HEK293T (cell line): ENCODE data around the gene CFAP251.

Experiments used
- CTCF ChIA-PET: fragments of 350-600 bp; formaldehyde crosslinking; extraction: SDS; loops from one replicate; lab custom pipeline; 2021; ENCODE audit warnings: antibody characterized with exemption, inconsistent platforms; lab: Yijun Ruan, JAX
- POLR2A ChIA-PET: fragments of 350-600 bp; formaldehyde crosslinking; extraction: SDS; loops from one replicate; lab custom pipeline; 2020; ENCODE audit warnings: antibody characterized with exemption, inconsistent platforms; lab: Yijun Ruan, JAX
- DNase-seq: peaks from one replicate; pipeline ENCODE4 v3.0.0; 2012; ENCODE audit warnings: mixed read lengths; ENCODE audit errors: extremely low spot score
- ARNT ChIP-seq: fragments of 450-650 bp; IDR thresholded peaks from 2 replicates; pipeline ENCODE4 v1.6.1; 2017; ENCODE audit warnings: mild to moderate bottlenecking
- BHLHE40 ChIP-seq: fragments of 450-650 bp; IDR thresholded peaks from 2 replicates; pipeline ENCODE4 v1.6.1; 2016; ENCODE audit warnings: mild to moderate bottlenecking, moderate library complexity, borderline replicate concordance
- CTBP1 ChIP-seq: fragments of 450-650 bp; IDR thresholded peaks from 2 replicates; pipeline ENCODE4 v1.6.1; 2016; ENCODE audit warnings: borderline replicate concordance
- ELF4 ChIP-seq: fragments of 450-650 bp; IDR thresholded peaks from 2 replicates; pipeline ENCODE4 v1.6.1; 2017; ENCODE audit warnings: antibody characterized with exemption
- FOXA1 ChIP-seq: fragments of 450-650 bp; IDR thresholded peaks from 2 replicates; pipeline ENCODE4 v1.6.1; 2016; ENCODE audit warnings: mild to moderate bottlenecking
- FOXK2 ChIP-seq: fragments of 450-650 bp; IDR thresholded peaks from 2 replicates; pipeline ENCODE4 v1.6.1; 2016; ENCODE audit warnings: mild to moderate bottlenecking
- FOXM1 ChIP-seq: fragments of 450-650 bp; IDR thresholded peaks from 2 replicates; pipeline ENCODE4 v1.6.1; 2017; ENCODE audit warnings: mild to moderate bottlenecking, borderline replicate concordance
- HDGF ChIP-seq: fragments of 450-650 bp; IDR thresholded peaks from 2 replicates; pipeline ENCODE4 v1.6.1; 2017; ENCODE audit warnings: antibody characterized with exemption, borderline replicate concordance
- L3MBTL2 ChIP-seq: fragments of 450-650 bp; conservative IDR thresholded peaks from 2 replicates; pipeline ENCODE4 v1.6.1; 2016; ENCODE audit warnings: mild to moderate bottlenecking
- LEF1 ChIP-seq: fragments of 450-650 bp; IDR thresholded peaks from 2 replicates; pipeline ENCODE4 v1.6.1; 2017; ENCODE audit warnings: mild to moderate bottlenecking, borderline replicate concordance
- NFRKB ChIP-seq: fragments of 450-650 bp; IDR thresholded peaks from 2 replicates; pipeline ENCODE4 v1.6.1; 2016; ENCODE audit warnings: mild to moderate bottlenecking, moderate library complexity
- SP1 ChIP-seq: fragments of 450-650 bp; IDR thresholded peaks from 2 replicates; pipeline ENCODE4 v1.6.1; 2017
- SUZ12 ChIP-seq: fragments of 450-650 bp; IDR thresholded peaks from 2 replicates; pipeline ENCODE4 v1.6.1; 2016; ENCODE audit warnings: mild to moderate bottlenecking
- TARDBP ChIP-seq: fragments of 450-650 bp; IDR thresholded peaks from 2 replicates; pipeline ENCODE4 v1.6.1; 2016
- ZNF384 ChIP-seq: fragments of 450-650 bp; IDR thresholded peaks from 2 replicates; pipeline ENCODE4 v1.6.1; 2016
- TF ChIP-seq, protein P1 (sequence below): fragments of 450-650 bp; IDR thresholded peaks from 2 replicates; pipeline ENCODE4 v1.6.1; 2016

Gene CFAP251

DNA sequence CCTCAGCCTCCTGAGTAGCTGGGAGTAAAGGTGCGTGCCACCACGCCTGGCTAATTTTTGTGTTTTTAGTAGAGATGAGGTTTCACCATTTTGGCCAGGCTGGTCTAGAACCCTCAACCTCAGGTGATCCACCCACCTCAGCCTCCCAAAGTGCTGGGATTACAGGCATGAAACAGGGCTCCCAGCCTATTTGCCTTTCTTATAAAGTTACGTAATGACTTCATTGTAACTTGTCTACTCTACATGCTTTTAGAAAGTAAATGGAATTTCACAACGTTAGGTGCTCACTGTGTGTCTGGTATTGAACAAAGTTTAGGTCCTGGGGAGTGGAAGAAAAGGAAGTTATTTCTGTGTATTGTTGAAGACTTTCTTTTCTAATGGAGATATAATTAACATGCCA lies 12.5 kb downstream of the CFAP251 start:
- TF ChIP-seq TARDBP: no peak
- no peak for TF ChIP-seq ZNF384
- no peak for TF ChIP-seq BHLHE40
- TF ChIP-seq ELF4: no peak
- no peak for TF ChIP-seq ARNT
- no peak for TF ChIP-seq SP1
- TF ChIP-seq SUZ12: no peak
- POLR2A ChIA-PET: no interaction called here
- CTCF ChIA-PET: no interaction called here
- DNase-seq: no peak

DNA sequence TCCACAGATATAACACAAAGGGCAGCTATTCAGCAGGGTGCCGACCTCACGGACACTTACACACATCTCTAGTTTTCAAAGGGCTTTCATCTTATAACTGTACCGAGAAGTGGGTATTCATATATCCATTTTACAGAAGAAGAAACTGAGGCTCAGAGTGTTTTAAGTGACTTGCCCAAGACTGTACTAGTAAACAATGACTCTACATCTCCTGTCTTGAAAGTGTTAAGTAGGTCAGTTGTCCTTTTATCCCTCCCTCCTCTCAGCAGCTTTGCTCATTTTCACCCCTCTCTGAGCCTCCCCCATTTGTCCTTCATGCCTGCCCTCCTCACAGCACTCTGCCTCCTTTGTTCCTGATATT lies 13.8 kb downstream of the CFAP251 start:
- POLR2A ChIA-PET: no interaction called here
- TF ChIP-seq FOXA1: no peak
- TF ChIP-seq TARDBP: no peak
- no peak for TF ChIP-seq SUZ12
- no peak for TF ChIP-seq ZNF384
- TF ChIP-seq FOXK2: no peak
- no peak for TF ChIP-seq CTBP1
- no peak for TF ChIP-seq L3MBTL2
- TF ChIP-seq NFRKB: no peak
- TF ChIP-seq FOXM1: no peak
- TF ChIP-seq LEF1: no peak
- TF ChIP-seq, protein P1, sequence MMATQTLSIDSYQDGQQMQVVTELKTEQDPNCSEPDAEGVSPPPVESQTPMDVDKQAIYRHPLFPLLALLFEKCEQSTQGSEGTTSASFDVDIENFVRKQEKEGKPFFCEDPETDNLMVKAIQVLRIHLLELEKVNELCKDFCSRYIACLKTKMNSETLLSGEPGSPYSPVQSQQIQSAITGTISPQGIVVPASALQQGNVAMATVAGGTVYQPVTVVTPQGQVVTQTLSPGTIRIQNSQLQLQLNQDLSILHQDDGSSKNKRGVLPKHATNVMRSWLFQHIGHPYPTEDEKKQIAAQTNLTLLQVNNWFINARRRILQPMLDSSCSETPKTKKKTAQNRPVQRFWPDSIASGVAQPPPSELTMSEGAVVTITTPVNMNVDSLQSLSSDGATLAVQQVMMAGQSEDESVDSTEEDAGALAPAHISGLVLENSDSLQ: no peak
- no peak for TF ChIP-seq HDGF
- no peak for TF ChIP-seq BHLHE40
- TF ChIP-seq SP1: no peak
- no peak for TF ChIP-seq ELF4
- no peak for DNase-seq
- CTCF ChIA-PET: no interaction called here

DNA sequence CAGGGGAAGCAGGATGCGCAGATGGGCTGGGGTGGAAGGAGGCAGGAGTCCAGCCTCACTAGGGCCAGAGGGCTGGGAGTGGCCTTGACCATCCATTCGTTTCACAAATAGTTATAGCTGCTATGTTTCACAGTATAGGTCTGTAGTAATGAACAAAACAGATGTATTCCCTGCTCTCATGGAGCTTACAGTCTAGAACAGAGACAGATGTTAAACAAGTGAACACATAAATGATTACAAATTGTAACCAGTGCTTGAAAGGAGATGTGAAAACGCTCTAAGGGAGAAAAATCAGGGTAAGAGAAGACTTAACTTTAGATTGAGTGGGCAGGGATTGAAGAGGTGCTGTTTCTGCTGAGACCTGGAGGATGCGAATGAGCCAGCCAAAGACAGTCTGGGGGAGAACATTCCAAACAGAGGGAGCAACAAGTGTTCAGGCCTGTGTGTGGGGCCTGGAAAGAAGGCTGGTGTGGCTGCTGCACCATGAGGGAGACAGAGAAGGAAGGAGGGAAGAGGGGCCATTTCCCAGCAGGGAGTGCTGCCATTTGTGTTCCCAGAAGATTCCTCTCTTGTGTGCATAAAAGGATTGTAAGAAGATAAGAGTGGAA lies 14.6 kb downstream of the CFAP251 start:
- CTCF ChIA-PET: no interaction called here
- POLR2A ChIA-PET: no interaction called here
- TF ChIP-seq FOXM1 (no peak), L3MBTL2 (no peak), SP1 (no peak), TARDBP (no peak), ZNF384 (no peak), ELF4 (no peak), FOXK2 (no peak), FOXA1 (no peak), ARNT (no peak), HDGF (no peak), CTBP1 (no peak), NFRKB (no peak)
- DNase-seq: no peak

DNA sequence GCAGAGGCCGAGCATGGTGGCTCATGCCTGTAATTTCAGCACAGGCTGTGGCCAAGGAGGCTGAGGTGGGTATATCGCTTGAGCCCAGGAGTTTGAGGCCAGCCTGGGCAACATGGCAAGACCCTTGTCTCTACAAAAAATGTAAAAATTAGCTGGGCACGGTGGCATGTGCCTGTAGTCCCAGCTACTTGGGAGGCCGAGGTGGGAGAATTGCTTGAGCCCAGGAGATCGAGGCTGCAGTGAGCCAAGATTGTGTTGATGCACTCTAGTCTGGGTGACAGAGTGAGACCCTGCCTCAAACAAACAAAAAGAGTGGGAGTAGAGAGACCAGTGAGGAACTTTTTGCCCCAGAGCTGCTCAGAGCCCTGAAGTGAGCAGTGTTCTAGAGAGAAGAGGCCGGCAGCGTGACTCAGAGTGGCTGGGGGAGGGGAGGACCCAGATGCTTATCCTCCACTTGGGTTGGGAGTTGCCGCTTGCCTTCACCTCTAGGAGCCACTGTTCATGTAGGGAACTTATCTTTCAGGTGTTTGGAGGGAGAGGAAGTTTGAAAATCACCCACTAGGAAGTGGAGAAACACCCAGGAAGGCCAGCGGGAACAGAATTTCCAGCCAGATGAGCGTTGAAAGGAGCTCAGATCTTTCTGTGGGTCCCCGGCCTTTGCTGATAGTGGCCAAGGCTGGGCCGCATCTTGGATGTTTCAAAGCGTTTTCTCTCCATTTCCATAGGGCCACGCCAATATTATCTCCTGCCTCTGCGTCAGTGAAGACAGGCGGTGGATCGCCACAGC lies 15.3 kb downstream of the CFAP251 start:
- POLR2A ChIA-PET: no interaction called here
- CTCF ChIA-PET: no interaction called here
- no peak for DNase-seq
- TF ChIP-seq LEF1: no peak
- TF ChIP-seq SUZ12: no peak
- TF ChIP-seq HDGF: no peak
- TF ChIP-seq ARNT: no peak
- TF ChIP-seq FOXA1: no peak
- no peak for TF ChIP-seq L3MBTL2
- TF ChIP-seq CTBP1: no peak
- TF ChIP-seq FOXK2: no peak

DNA sequence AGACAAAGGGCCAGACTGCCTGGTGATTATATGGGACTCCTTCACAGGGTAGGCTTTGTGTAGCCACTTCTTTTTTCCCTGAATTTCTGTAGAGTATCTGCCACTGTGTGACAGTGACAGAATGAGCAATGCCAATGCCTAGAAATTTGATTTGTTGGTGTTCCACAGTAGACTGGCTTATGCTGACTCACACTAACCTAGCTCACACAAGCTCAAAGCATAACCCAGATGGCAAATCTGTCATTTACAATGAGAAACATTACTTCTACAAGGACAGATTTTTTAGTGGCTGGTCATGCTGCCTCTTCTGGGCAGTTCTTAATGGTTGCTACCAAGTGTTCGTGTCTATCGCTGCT lies 15.9 kb downstream of the CFAP251 start:
- CTCF ChIA-PET: interaction anchor here (0.6 kb wide), 1 partner anchor 69 kb away, joined by 3 read pairs; no protein-coding TSS in a partner anchor
- TF ChIP-seq, protein P1: no peak
- no peak for TF ChIP-seq HDGF
- no peak for TF ChIP-seq ZNF384
- no peak for TF ChIP-seq NFRKB
- no peak for TF ChIP-seq BHLHE40
- no peak for TF ChIP-seq FOXK2
- no peak for TF ChIP-seq ELF4
- no peak for TF ChIP-seq FOXA1
- no peak for TF ChIP-seq FOXM1
- no peak for TF ChIP-seq SP1
- no peak for TF ChIP-seq SUZ12
- TF ChIP-seq CTBP1: no peak
- TF ChIP-seq L3MBTL2: no peak
- TF ChIP-seq ARNT: no peak
- TF ChIP-seq LEF1: no peak
- TF ChIP-seq TARDBP: no peak
- POLR2A ChIA-PET: no interaction called here
- DNase-seq: no peak

DNA sequence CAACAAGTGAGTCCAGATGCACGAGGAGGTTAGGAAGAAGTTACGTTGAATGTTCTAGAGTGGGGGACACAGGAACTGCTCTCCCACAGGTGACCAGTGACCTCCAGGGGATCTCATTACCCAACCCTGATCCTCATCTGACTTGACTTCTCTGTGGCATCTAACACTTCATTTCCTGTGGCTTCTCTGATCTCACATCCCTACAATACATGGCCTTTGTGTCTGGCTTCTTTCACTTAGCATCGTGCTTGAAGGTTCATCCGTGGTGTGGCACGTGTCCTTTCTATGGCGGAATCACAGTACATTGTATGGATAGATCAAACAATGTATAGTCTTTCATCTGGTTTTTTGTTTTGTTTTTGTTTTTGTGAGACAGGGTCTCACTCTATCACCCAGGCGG lies 19.3 kb downstream of the CFAP251 start:
- DNase-seq: no peak
- CTCF ChIA-PET: no interaction called here
- TF ChIP-seq SP1 (no peak), ELF4 (no peak), HDGF (no peak), CTBP1 (no peak), TARDBP (no peak), BHLHE40 (no peak), NFRKB (no peak), FOXM1 (no peak), FOXK2 (no peak), ARNT (no peak), SUZ12 (no peak), LEF1 (no peak), ZNF384 (no peak), FOXA1 (no peak), L3MBTL2 (no peak)
- TF ChIP-seq, protein P1: no peak
- POLR2A ChIA-PET: no interaction called here
